ENCODE measurements around the gene ZSWIM6.

Gene ZSWIM6

DNA sequence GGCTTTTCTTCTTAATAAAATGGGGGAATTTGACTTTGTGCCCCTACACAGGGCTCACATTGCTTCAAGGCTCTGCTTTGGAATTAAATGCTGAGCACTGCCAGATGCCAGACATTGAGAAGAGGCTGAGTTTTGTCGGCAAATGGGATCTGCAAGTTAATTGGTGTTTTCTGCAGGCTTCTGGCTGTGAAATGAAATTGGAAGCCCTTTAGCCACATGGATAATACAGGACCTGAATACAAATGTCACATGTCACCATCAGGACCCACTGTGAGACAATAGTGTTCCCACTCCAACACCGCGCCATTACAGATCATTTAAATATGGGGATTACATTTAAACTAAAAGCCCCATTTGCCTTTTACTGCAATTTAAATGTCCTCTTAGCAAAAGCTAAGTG, 164.4 kb downstream of the ZSWIM6 start:
- DNase-seq = no peak

DNA sequence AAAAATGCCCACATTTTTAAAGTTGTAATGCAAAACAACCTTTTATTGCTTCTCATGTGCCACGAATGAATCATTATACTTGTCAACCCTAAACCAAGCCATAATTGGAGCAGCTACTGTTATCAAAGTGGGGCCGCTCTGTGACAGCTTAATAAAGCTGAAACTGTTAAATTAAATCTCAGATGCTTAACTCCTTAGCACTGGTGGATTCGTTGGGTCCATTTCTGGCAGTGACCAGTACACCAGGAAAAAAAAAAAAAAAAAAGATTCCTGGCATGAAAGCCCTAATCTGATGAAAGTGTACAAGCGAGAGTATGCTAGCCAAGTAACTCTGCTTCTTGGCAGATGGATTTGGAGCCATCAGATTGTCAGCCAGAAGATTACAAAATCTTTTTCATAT, 164.8 kb downstream of the ZSWIM6 start:
- no peak for DNase-seq

DNA sequence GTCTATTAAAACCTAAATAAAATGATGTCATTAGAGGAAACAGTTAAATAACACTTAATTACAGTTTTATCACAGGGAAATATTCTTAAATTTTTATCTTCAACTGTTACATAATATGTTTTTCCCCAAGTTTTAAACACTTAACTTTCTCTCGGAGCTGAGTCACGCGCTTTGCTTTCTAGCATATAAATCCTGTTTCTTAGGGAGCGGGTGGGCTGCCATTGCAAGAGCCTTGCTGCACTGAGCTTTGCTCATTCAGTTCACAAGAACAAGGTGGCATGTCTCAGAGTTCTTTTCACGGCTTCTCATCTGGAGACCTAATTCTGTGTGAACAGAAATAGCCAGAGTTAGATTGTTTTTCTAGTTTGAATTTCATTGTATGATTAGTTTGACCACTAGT, 166.1 kb downstream of the ZSWIM6 start:
- DNase-seq = no peak

DNA sequence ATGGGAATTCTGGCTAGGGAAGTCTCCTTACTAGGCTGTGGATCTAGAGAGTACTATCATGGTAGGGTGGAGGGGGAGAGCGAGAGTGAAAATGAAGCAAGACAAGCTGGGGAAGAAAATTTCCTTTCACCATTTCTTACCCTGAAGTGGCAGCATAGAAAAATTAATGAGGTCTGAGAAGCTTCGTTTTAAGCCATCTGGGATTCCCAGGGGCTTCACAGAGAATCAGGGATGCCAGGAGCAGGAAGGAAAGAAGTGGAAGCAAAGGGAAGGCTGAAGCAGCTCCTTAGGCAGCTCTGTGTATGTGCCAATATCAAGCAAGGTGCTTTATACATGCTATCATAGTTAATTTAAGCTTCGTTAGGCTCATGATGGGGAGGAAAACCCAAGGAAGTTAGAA, 169.9 kb downstream of the ZSWIM6 start:
- DNase-seq = no peak

DNA sequence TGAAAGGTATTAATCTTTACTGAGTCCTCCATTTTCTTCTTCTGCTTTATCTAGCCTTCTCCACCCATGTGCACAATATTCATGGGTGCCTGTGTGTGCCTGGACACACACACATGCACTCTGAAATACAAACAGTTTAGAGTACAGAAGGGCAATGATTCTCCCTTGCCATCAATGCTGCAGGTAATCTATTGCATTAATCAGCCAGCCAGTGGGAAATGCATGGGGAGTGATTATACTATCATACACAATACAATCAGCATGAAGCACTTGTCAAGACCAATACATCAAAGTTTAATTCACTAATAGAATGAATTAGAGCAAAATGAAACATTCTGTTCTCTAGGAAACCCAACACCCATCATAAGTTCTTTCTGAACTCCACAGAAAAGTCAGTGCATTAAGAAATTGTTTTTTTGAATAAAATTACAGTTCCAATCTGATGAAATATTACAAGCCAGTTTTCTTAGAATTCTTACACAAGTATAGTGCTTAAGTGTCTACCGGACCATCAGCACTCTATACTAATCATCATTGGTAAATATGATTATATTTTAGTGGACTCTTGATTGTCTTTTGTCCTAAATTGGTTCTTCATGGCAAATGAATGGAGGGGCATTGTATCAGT, 172.2 kb downstream of the ZSWIM6 start:
- no peak for DNase-seq

DNA sequence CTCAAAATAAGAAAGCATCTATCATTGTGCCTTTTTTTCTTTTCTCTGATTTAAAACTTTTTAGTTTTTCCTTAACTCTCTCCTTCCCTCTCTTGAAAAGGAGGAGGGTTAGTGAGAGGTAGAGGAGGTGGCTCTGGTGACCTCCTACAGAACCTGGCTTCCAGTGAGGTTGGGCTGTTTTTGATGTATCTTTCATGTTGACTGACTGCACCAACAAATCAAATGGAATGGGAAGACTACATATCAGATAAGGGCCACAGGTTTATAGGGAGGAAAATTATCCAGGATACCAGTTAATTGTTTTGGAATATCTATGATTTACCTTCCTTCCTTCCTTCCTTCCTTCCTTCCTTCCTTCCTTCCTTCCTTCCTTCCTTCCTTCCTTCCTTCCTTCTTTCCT, 173.2 kb downstream of the ZSWIM6 start:
- no peak for DNase-seq

DNA sequence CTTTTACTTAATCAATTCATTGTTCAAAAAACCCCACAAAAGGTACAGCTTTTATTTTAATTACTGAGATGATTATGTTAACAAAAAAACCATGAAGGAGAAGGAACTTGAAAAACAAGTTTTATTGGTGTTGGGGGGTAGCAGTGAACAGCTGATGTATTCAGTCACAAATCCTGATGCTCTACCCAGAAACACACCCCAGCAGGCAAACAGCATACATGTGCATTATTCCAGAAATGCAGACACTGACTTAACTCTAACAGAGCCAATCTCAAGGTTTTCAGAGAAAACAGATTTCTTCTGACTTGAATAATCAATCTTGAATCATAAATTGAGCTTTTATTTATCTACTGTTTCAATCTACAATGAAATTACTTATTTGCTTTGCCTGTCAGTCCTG, 175.2 kb downstream of the ZSWIM6 start:
- no peak for DNase-seq

DNA sequence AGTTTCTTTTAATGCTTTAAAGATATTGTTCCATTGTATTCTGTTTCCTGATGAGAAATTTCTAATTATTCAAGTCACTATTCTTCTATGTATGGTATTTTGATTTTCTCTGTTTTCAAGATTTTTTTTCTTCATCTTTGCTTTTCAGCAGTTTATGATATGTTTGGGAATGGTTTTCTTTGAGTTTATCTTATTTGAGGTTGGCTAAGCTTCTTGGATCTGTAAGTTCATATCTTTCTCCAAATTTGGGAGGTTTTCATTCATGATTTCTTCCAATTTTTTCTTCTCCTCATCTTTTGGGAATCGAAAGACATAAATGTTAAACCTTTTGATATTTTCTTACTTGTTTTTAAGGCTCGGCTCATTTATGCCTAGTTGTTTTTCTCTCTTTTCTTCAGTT, 184.9 kb downstream of the ZSWIM6 start:
- no peak for DNase-seq

DNA sequence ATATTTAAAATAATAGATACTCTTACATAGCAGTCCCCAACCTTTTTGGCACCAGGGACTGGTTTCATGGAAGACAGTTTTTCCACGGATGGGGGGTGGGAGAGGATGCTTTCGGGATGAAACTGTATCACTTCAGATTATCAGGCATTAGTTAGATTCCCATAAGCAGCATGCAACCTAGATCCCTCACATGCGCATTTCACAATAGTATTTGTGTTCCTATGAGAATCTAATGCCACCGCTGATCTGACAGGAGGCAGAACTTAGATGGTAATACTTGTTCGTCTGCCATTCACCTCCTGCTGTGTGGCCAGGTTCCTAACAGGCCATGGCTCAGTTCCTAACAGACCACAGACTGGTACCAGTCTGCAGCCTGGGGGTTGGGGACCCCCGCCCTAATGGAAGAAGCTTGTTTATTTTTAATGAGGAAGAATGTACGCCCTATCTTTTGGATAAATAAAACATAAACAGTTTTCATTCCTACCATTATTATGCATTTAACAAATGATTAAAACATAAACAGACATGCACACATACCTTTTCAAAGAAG, 187.7 kb downstream of the ZSWIM6 start:
- DNase-seq = no peak

DNA sequence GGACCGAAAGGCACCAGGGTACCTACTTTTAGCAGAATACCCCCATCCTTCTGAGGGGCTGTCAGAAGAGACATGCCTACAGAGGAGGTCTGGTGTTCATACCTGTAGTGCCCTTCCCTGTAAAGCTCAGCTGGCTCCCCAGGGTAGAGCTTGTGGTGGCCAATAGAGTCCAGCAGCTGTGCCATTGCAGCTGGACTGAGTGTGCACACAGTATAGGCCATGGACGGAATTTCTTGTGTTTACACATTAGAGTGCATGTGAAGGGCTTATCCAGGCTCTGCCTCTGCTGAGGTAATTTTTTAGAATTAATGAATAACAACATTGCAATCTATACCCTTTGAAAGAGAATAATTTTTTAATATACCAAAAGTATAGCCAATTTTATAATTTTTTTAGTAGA, 191.0 kb downstream of the ZSWIM6 start:
- no peak for DNase-seq

DNA sequence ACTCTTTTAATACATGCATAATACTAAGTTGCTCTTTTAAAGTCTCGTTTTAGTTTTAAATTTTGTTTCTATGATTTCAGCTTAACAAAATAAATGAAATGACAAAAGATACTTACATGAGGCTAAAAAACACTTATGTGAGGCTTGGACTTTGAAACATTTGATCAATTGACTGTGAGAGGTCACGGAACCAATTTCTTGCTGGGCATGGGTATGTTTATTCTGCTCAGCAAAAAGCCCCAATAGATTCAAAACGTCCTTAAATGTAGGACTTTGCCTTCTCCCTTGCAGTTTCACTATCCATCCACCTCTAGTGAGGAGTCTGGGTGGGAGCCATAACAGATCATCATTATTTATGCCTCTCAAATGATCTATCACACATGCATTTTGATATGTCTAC, 191.9 kb downstream of the ZSWIM6 start:
- DNase-seq = no peak

DNA sequence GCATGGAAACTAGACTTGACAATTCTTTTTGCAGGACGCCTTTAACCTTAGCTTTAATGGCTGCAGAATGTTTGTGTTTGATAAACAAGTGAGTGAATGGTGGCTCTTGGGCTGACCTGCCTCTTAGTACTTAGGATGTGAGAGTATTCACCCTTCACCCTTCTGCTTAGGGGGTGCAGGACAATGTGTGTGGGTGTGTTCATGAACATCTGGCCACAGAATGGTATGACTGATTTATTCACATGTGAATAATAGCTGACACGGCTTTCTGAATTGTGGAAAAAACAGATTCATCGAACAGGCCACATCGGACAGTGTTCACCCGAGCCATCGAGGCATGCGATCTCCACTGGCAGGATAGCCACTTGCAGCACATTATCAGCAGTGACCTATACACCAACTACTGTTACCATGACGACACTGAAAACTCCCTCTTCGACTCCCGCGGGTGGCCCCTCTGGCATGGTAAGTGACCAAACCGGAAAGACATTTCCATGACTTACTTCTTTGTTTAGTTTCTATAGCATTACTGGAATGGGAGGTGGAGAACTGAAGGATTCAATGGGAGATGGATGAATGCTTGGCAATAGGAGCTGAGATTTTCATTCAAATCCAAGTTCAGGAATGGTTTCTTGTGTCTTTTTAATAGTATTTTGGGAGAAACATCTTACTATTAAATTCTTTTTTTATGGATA, 193.6 kb downstream of the ZSWIM6 start:
- DNase-seq = no peak

DNA sequence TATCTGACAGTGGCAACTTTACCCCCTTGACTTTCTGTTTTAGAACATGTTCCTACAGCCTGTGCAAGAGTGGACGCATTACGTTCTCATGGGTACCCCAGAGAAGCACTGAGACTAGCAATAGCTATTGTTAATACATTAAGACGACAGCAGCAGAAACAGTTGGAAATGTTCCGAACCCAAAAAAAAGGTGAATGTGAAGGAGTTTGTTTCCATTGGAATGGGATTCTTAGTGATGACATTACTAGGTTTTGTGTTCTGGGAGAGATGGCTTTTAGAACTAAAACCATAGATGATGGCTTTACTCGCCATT, 194.1 kb downstream of the ZSWIM6 start:
- no peak for DNase-seq

DNA sequence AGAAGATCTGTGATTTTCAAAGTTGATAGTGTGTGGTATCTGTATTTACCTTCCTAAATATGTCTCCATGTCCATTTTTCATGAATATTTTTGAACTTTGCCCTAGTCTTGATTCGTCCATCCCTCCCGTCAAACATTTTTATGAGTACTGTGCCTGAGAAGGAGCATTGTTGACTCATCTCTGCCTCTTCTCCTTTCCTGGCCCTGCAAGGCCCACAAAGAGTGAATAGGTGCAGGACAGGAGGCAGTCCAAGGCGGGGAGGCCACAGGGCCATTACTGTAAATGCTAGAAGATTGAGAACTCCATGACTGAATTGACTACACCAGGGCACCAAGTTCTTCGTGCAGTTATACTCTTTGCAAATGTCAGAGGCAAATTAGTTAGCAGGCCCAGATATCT, 200.9 kb downstream of the ZSWIM6 start:
- no peak for DNase-seq

DNA sequence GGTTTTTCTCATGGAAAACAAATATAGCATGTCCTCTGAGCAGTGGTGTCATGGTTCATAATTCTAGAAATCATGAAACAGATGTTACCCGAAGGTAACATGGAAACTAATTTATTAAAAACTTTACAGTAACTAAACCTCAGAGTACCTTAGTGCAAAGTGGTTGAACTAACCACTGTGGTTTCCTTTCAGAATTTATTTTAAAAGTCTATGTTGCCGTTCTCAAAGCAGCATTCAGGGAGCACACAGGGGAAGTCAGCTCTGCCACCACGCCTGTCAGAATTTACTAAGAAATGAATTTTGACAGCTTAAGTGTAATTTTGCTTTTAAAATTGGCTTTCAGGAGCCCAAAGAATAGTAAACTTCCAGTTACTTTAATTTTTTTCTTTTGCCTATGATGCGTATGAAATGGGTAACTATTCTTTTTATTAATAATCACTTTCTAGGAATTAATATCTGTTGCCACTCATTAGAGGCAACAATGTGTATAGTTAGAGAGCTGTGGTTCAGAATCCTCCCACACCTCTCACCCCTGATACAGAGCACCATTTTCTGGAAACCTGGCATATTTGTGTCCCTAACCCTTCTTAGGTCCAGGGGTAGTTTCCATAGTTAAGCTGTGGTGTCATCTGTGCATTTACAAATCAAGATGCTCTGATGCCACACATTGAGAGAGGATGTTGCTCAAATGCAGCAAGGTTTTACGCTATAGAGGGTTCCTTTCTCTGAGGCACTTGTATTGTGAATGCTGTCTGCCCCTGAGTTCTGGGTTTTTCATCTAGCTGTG, 202.6 kb downstream of the ZSWIM6 start:
- no peak for DNase-seq

DNA sequence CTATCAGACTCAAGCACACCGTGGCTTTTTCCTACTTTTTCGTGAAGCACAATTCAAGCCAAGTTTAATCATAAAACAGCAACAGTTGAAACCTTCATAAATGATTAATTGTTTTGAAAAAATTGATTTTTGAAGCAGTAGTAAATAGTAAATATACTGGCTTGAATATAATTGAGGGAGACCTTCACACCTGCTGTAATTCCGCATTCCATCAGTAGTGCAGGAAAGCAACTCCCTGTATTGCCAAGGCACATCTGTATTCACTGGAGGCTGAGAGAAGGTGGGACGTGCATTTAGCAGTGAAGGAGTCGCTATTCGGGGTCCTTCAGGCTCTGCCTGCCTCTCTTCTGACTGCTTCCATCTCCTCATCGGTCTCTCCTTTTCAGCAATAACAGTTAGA, 203.8 kb downstream of the ZSWIM6 start:
- DNase-seq = no peak

DNA sequence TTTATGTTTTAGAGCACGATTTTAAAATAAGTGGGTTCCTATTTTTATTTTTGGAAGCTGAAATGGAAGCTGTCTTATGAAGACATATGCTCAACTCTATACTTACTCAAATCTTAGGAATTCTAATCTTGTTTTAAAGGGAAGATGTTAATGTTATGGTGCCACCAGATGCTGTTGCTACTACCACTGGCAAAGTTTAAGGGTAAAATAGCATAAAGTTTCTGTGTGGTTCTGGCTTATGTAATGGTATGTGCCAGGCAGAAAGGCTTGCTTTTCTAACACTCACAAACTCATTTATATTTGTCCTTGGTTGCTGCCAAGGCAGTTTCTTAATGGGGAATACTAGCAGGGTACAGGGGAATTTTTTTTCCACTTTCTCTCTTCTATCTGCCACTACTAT, 204.9 kb downstream of the ZSWIM6 start:
- no peak for DNase-seq

DNA sequence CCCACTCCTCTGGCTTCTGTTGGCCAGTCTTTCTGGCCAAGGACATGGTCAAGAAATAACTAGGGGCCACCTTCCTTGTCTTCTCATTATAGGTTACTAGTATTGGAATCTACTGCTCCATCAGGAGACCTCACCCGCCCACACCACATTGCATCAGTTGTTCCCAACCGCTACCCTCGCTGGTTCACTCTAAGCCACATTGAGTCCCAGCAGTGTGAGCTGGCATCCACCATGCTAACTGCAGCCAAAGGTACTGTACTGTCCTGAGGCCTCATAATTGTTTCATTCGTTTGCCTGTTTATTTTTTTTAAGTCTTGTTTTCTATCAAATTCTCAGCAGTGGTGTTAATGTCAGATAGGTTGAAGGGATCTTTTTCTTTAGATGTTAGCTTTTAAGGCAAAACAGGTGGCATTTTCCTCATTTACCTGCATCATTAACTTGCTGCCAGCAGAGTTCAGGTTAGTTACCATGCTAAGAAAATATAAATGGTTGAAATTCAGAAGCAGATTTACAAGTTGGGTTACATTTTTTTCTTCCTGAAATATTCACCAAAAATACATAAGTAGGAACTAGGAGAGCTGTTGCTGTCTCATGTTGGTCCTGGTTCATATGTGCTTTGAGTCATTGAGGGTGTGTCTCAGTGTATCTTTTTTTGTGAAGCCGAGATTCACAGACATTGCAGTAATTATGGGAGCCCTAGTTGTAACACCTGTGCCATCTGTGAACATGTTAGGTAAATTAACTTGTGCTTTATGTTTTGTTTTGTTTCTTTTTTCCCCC, 206.9 kb downstream of the ZSWIM6 start:
- DNase-seq = no peak

DNA sequence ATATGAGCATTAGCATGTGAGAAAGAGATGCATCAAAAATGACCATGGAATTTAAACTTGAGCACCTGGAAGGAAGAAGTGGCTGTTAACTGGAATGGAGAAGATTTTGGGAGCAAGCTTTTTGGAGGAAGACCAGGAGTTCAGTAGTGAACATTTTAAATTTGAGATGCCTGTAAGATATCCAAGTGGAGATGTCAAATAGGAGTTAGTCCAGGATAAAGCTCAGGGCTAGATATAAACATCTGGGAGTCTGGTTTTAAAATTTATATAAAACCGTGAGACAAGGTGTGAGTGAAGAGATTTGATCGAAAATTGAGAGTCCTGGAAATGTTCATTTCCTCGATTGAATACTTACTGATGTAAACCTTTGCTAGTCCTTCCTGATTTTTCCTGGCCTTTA, 217.5 kb downstream of the ZSWIM6 start:
- no peak for DNase-seq

DNA sequence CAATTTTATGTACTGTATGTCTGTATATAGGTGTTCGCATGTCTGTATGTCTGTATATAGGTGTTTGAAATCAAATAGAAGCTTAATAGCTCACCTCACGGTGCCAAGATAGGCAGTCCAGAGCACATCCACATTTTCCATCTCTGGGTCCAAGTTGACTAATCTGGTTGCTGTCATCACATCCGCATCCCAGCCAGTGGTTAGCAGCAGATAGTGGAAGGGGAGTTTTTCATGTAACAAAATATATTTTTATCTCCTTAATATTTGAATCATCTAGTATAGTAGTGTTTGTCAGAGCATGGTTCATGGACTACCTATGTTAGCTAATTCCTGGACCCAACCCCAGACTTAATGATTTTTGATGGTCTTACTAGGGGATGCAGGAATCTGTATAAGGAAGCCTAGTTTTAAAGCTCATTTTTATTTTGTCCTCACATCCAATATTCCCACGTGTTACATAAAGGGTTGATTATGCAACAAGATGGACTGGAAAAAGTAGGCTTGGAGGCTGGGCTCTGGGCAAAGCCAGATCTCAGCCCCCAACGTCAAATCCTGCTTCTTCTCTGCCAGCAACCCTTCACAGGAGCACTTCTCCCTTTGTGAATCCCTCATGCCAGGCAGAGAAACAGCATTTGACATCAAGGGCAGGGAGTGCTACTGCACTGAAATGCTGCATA, 219.7 kb downstream of the ZSWIM6 start:
- DNase-seq = no peak

DNA sequence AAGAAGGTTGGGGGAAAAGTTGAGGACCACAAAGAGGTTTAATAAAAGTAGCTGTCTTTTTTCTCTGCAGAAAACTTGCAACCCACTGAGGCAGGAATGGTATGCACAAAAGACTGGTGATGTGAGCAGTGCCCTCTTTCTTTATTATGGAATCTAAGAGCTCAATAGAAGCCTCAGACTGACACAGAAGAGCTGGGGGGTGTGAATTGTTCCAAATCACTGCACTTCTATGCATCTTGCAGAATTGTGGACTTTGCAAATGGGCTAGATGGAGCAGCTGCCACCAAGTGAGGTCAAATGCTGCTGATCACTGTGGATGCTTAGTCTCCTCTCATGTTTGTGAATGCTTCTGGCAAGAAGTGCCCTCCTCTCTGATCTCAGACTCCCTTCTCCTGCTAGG, 227.1 kb downstream of the ZSWIM6 start:
- DNase-seq = no peak

DNA sequence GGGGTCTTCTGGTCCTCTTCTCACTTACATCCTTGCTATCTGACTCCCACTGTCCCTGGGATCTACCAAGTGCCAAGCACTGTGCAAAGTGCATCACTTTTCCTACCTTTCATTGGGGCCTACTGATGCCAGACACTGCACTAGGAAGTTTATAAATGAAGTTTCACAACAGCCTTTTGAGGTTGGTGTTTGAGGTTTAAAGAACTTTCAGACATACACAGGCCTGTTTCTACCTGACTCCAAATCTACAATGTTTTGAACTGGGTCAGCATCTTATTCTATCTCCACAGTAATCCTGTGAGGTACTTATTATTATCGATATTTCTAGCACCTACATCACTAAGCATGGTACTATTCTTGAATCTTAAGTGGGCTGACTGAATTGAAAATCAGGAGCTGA, 227.7 kb downstream of the ZSWIM6 start:
- no peak for DNase-seq

DNA sequence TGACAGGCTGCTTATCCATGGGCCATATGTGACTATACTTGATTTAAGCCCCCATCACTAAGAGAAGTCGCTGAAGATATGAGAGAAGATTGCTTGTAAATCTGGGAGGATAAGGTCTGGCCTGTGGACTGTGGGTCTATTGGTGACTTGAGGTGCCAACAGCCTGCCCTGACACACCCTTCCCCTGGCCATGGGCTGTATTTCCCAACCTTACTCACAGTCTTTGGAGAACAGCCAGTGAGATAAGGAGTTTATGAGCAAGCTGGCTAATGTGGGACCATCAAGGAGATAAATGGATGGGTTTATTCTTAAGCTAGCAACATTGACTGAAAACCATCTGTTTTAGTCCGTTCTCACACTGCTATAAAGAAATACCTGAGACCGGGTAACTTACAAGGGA, 231.3 kb downstream of the ZSWIM6 start:
- no peak for DNase-seq

Data from suppressor macrophage treated with lipopolysaccharide for 4 hours (primary cell).